Measurements from ENCODE around the gene PUDP. TPM values are rescaled to one million over a fixed set of nuclear protein-coding genes. Genes with fewer than 3 reads are reported as not detected.
A peak's percentile ranks its signal among the peaks of the same experiment; 100 is the strongest.
"Not testable (repeated sequence)": the region's sequence is repeated elsewhere in the genome, so short reads cannot be mapped to it uniquely, and the experiment has no call there.

Gene PUDP
- polyA plus RNA-seq, 1 donor = 31.7 TPM

DNA sequence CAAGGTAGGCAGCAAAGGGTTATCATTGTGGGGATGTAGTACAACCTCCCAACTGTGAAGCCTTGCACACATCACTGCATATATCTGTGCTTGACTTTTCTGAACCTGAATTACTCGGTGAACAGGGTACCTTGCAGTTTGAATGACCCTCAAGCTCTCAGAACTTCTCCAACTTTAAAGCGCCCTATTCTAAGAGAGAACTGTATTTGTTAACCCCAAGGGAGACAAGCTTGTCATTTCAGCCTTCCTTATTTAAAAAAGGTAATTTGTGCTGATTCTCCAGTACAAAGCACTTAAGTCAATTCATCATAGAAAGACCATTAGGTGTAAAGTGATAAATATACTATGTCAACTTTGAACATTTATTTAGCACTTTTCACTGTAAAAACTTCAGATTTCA lies 122.5 kb downstream of the PUDP start:
- DNase-seq = no peak

DNA sequence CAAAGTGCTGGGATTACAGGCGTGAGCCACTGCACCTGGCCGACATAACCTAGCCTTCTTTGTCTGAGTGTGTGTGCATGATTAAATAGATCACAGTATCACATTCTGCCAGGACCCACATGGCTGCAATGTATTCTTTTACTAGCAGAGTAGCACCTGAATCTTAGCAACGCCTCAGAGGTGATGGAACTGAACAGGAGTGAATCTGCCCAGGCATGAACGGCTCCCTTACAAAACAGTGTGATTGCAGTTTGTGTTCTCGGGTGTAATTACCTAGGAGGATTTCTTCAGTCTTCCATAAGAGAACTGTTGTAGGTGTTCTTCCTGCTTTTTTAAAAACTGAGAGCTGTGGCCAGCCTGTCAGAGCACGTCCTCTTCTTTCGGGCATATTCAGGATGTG lies 123.1 kb downstream of the PUDP start:
- no peak for DNase-seq

DNA sequence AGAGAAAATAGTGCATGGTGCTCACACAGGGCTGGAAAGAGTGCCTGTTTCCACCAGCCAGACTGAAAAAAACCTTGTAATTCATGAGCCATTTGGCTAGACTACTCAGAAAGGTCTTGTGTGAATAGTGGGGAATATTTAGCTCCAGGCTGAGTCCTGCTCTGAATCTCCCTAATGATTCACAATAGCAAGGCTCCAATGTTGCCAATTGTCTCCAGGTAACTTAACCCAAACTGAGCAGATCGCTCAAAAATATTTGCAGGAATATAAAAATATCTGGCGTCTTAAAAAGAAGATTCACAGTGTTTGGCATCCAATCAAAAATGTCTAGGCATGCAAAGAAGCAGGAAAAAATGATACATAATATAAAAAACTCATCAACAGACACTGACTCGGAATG lies 125.0 kb downstream of the PUDP start:
- peak; percentile 4 for DNase-seq

DNA sequence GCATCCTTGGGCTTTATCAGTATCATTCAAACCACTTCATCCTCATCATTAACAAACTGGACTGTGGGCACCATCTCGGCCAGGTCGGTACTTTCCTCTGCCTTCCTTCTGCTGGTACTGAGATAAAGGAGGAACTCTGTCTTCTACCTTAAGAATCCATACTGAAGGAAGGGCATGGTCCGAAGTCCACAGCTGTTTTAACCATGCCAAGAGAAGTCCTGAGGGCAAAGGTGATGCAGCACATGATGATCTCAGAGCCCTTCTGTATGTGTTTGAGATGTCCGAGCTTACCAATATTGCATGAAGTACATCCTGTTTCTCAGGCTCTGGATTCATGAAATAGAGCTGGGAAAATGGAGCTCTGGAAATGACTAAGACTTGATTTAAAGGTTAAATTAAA lies 126.0 kb downstream of the PUDP start:
- no peak for DNase-seq

DNA sequence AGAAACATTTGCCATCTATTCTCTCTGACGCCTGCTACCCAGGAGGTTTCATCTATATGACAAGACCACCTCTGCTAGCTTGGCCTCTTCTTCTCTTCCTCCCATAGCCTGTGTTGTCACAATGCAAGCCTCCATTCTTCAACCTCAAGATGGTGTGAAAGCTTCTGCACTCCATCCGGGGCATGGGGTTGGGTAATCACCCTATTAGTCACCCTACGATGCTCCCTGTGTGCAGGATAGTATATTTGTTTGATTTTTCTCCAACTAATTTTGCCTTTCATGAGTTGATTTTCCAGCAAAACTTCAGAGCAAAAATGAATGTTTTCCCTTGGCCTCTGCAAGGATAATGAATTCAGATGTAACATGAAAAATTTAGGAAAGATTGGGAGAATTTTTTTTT lies 128.4 kb downstream of the PUDP start:
- no peak for DNase-seq

DNA sequence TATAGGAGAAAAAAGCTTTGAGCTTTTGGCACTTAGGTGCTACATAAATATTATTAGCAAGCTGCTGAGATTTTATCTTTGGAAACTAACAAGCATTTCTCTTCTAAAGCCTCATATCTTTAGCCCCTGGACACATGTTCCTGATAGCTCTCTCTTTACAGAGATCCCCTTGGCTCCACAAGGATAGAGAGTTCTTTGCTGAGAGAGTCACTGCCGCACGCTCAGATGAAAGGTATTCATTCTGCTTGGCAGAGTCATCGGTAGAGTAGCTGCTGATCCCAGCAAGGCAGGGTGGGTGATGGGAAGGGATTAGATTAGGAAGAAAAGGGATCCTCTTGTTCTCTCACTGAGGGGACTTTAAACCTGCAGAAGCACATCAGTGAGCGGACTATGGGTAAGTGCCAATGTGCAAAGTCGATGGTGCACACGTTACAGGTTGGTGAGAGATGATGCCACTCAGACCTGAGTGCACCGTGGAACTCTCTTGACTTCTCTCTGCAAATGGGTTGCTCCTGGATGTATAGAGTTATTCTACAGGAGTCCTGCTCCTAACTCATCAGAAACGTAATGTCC lies 135.6 kb downstream of the PUDP start:
- DNase-seq = not testable (repeated sequence)

DNA sequence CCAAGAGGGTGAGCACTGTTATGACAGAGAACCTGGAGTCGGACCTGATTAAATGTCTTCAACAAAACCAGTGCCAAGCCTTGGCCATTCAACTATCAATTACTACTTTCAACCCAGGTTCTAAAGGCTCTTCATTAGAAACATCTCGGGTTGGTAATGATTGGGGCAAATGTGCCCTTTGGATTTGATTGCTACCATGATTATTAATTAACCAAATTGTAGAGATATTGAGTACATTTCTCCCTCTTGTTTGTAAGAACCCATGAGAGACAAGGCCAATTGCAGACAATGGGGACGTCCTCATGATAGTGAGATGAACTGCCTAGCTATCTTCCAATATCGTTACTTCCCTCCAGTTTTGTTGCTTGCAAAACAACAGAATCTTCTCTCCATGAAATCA lies 137.1 kb downstream of the PUDP start:
- not testable (repeated sequence) for DNase-seq

DNA sequence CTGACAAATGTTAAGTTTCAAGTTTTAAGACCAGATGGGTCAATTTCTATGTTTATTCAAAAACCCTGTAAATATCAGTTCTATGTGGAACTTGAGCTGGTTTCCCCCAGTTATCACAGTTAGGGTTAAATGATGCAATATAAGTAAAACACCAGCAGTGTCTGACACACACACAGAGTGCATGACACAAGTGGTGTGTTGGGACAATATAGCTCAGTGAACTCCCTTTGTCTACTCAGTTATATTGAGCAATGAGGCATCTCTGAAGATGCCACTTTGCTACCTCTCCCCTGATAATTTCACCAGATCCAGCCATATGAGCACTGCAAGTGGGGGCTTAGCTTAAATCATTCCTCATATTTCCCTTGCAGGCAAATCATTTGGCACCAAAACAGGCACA lies 140.6 kb downstream of the PUDP start:
- DNase-seq = not testable (repeated sequence)

Other genes starting within 250 kb of the PUDP start
- gene STS, start 441 bp downstream of the PUDP start, polyA plus RNA-seq (ENCODE audit: insufficient read length) = 16.6 TPM

Data from hindlimb muscle (tissue), 1 donor.